ENCODE measurements around the gene WDR18.

WDR18 gene

GRCh38 chr19:980133-980998 lies 3.8 kb upstream of the WDR18 start:
- no peak for TF ChIP-seq POLR2AphosphoS5 (IDR thresholded peaks at IDR 0.05; ENCODE audit: low read depth, low read length)
- TF ChIP-seq FOXP2 (optimal IDR thresholded peaks at IDR 0.05; ENCODE audit: borderline replicate concordance, extremely low read depth, extremely low read length, insufficient read depth), result peak; percentile 26

- TF ChIP-seq FOXP2 (optimal IDR thresholded peaks at IDR 0.05; ENCODE audit: borderline replicate concordance, extremely low read depth, extremely low read length, insufficient read depth), result peak; percentile 92
- TF ChIP-seq REST (IDR thresholded peaks at IDR 0.05; ENCODE audit: insufficient read depth in 1 of 2, low read depth in 2 of 2, low read length in 2 of 2), result no peak
- no peak for TF ChIP-seq POLR2AphosphoS5 (IDR thresholded peaks at IDR 0.05; ENCODE audit: low read depth, low read length)
- TF ChIP-seq TAF1 (IDR thresholded peaks at IDR 0.05; ENCODE audit: borderline replicate concordance, insufficient read depth, low read length), result no peak
- no peak for TF ChIP-seq SIN3A (IDR thresholded peaks at IDR 0.05; ENCODE audit: borderline replicate concordance, insufficient read depth, low read length)
These were observed 1.5 kb upstream of the WDR18 start for GRCh38 chr19:982567-983170.

GRCh38 chr19:986083-986482 lies 1.9 kb downstream of the WDR18 start:
- no peak for TF ChIP-seq REST (IDR thresholded peaks at IDR 0.05; ENCODE audit: insufficient read depth in 1 of 2, low read depth in 2 of 2, low read length in 2 of 2)
- no peak for TF ChIP-seq SIN3A (IDR thresholded peaks at IDR 0.05; ENCODE audit: borderline replicate concordance, insufficient read depth, low read length)

- TF ChIP-seq POLR2AphosphoS5 (IDR thresholded peaks at IDR 0.05; ENCODE audit: low read depth, low read length) (no peak), SIN3A (IDR thresholded peaks at IDR 0.05; ENCODE audit: borderline replicate concordance, insufficient read depth, low read length) (no peak), TAF1 (IDR thresholded peaks at IDR 0.05; ENCODE audit: borderline replicate concordance, insufficient read depth, low read length) (no peak), FOXP2 (optimal IDR thresholded peaks at IDR 0.05; ENCODE audit: borderline replicate concordance, extremely low read depth, extremely low read length, insufficient read depth) (no peak), REST (IDR thresholded peaks at IDR 0.05; ENCODE audit: insufficient read depth in 1 of 2, low read depth in 2 of 2, low read length in 2 of 2) (no peak)
These were observed 3.9 kb downstream of the WDR18 start for GRCh38 chr19:988081-988480.

GRCh38 chr19:988510-988909 lies 4.4 kb downstream of the WDR18 start:
- TF ChIP-seq FOXP2 (optimal IDR thresholded peaks at IDR 0.05; ENCODE audit: borderline replicate concordance, extremely low read depth, extremely low read length, insufficient read depth) (no peak), REST (IDR thresholded peaks at IDR 0.05; ENCODE audit: insufficient read depth in 1 of 2, low read depth in 2 of 2, low read length in 2 of 2) (no peak), SIN3A (IDR thresholded peaks at IDR 0.05; ENCODE audit: borderline replicate concordance, insufficient read depth, low read length) (no peak), TAF1 (IDR thresholded peaks at IDR 0.05; ENCODE audit: borderline replicate concordance, insufficient read depth, low read length) (no peak), POLR2AphosphoS5 (IDR thresholded peaks at IDR 0.05; ENCODE audit: low read depth, low read length) (no peak)
